Endothelial cell of umbilical vein (primary cell): ENCODE data around the gene RNF5. TPM values are rescaled to one million over a fixed set of nuclear protein-coding genes. Genes with fewer than 3 reads are reported as not detected.

Experiments
- BruUV-seq: library from RNA; stranded (reverse); fragments of 400-500 nt; replicated peaks from 2 replicates; lab custom pipeline; 2021; lab: Mats Ljungman, UMichigan
- CTCF ChIA-PET: fragments of 300-600, 350-600 bp; sonication (Branson Sonifier 250); formaldehyde crosslinking; loops from one replicate; lab custom pipeline; 2021; ENCODE audit warnings: antibody characterized with exemption, inconsistent platforms; lab: Charles Lee
- POLR2A ChIA-PET: fragments of 300-600, 350-600 bp; sonication (Branson Sonifier 250); formaldehyde crosslinking; loops from one replicate; lab custom pipeline; 2021; ENCODE audit warnings: antibody characterized with exemption, inconsistent platforms; lab: Charles Lee
- DNase-seq: peaks from one replicate; pipeline ENCODE4 v3.0.0-alpha.2; 2011; ENCODE audit warnings: low read depth, low spot score
- FAIRE-seq: peaks from 2 replicates; lab custom pipeline; 2011; peaks lifted over from hg19 to GRCh38; lab: Jason Lieb, UNC
- H2AFZ ChIP-seq: 2 replicates; pipeline ENCODE4 v1.6.0; 2012; ENCODE audit warnings: low read depth, low read length, control low read depth, inconsistent platforms
- H3K27ac ChIP-seq: 2 replicates; pipeline ENCODE4 v1.5.1; 2011; ENCODE audit warnings: low read depth, mild to moderate bottlenecking, control low read depth, low read length, moderate library complexity; ENCODE audit not compliant: insufficient read depth
- H3K27me3 ChIP-seq, 2 experiments: 2 replicates each; pipeline versions ENCODE4 v1.6.0 to v1.6.1; 2011; ENCODE audit warnings: low read length in 2 of 2, mixed read lengths in 1 of 2; ENCODE audit not compliant: control insufficient read depth in 2 of 2, insufficient read depth in 2 of 2
- H3K36me3 ChIP-seq, 2 experiments: 2 replicates in 1 of 2; 3 replicates in 1 of 2; pipeline ENCODE4 v1.5.1; 2011; ENCODE audit warnings: low read length in 2 of 2, mild to moderate bottlenecking in 1 of 2, moderate library complexity in 1 of 2; ENCODE audit not compliant: control insufficient read depth in 2 of 2, insufficient read depth in 2 of 2; ENCODE audit errors: extremely low read depth in 1 of 2
- H3K4me1 ChIP-seq: 3 replicates; pipeline ENCODE4 v1.5.1; 2011; ENCODE audit warnings: mild to moderate bottlenecking, low read length; ENCODE audit not compliant: control insufficient read depth, insufficient read depth; ENCODE audit errors: extremely low read depth
- H3K4me2 ChIP-seq: 2 replicates; pipeline ENCODE4 v1.6.1; 2011; ENCODE audit warnings: low read length, control low read depth, mixed read lengths; ENCODE audit not compliant: insufficient read depth
- H3K4me3 ChIP-seq, 3 experiments: fragments of 200-600 bp in 1 of 3; sonication (generic), shearing (Covaris generic) in 1 of 3; replicated peaks in 1 of 3; 2 replicates each; pipeline ENCODE4 v1.5.1; 2011 to 2016; ENCODE audit warnings: control low read depth in 3 of 3, low read length in 3 of 3, mild to moderate bottlenecking in 2 of 3, inconsistent platforms in 1 of 3, low read depth in 1 of 3, moderate library complexity in 1 of 3; ENCODE audit not compliant: insufficient read depth in 1 of 3
- H3K79me2 ChIP-seq: 2 replicates; pipeline ENCODE4 v1.6.0; 2012; ENCODE audit warnings: low read length, inconsistent platforms; ENCODE audit not compliant: control insufficient read depth, insufficient read depth
- H3K9ac ChIP-seq: replicated peaks from 2 replicates; pipeline ENCODE3; 2011; ENCODE audit warnings: low read length, control low read depth; ENCODE audit not compliant: insufficient read depth; ENCODE audit errors: extremely low read depth
- H3K9me1 ChIP-seq: replicated peaks from 3 replicates; pipeline ENCODE4 v1.6.0; 2011; ENCODE audit warnings: mild to moderate bottlenecking, low read length; ENCODE audit not compliant: control insufficient read depth, insufficient read depth; ENCODE audit errors: extremely low read depth
- H3K9me3 ChIP-seq: replicated peaks from 2 replicates; pipeline ENCODE4 v1.5.1; 2012; ENCODE audit warnings: low read length, inconsistent platforms; ENCODE audit not compliant: control insufficient read depth, insufficient read depth
- H4K20me1 ChIP-seq: replicated peaks from 2 replicates; pipeline ENCODE3; 2011; ENCODE audit warnings: mild to moderate bottlenecking, low read length; ENCODE audit not compliant: control insufficient read depth, insufficient read depth; ENCODE audit errors: extremely low read depth
- EZH2 ChIP-seq: IDR thresholded peaks from 2 replicates; pipeline ENCODE4 v1.6.1; 2012; ENCODE audit warnings: borderline replicate concordance, low read depth, mild to moderate bottlenecking, moderate library complexity, low read length, inconsistent platforms; ENCODE audit not compliant: severe bottlenecking
- GATA2 ChIP-seq: IDR thresholded peaks from 2 replicates; pipeline ENCODE4 v1.7.0; 2011; ENCODE audit warnings: low read depth, mild to moderate bottlenecking, moderate library complexity, mixed read lengths, low read length; ENCODE audit not compliant: insufficient read length, insufficient read depth
- JUN ChIP-seq: IDR thresholded peaks from 2 replicates; pipeline ENCODE4 v1.6.1; 2011; ENCODE audit warnings: borderline replicate concordance, low read depth; ENCODE audit not compliant: insufficient read length, insufficient read depth
- MYC ChIP-seq: IDR thresholded peaks from one replicate; pipeline ENCODE4 v1.6.1; 2011; ENCODE audit warnings: mild to moderate bottlenecking, low read depth, low read length
- POLR2A ChIP-seq: IDR thresholded peaks from 2 replicates; pipeline ENCODE4 v1.6.1; 2012; ENCODE audit warnings: low read depth, mild to moderate bottlenecking, control low read depth, low read length
- dilution Hi-C: fragments of 300-500 bp; cut with MboI; formaldehyde crosslinking; loops from one replicate; pipeline ENCODE4 v1.15.0; 2019; ENCODE audit warnings: low sequenced_read_pairs; ENCODE audit not compliant: extremely low pct_ligation_motif_present
- intact Hi-C: fragments of 100-400 bp; cut with micrococcal nuclease; formaldehyde crosslinking; loops from one replicate; pipeline ENCODE4 v1.10.0; 2022
- polyA plus RNA-seq, 4 experiments: library from polyadenylated mRNA; depleted of rRNA in 3 of 4; stranded (reverse) in 3 of 4; unstranded in 1 of 4; fragments of >200 nt; gene quantifications; 2 replicates each; pipeline versions ENCODE4 v1.2.1 to v1.2.3, GENCODE V29; 2011 to 2012; ENCODE audit warnings: missing spikeins in 1 of 4
- total RNA-seq: library from RNA; stranded (reverse); gene quantifications from 2 replicates; pipeline ENCODE4 v1.2.3, GENCODE V29; 2021
- TF ChIP-seq, protein P1 (sequence below): IDR thresholded peaks from 2 replicates; pipeline ENCODE4 v1.6.1; 2011; ENCODE audit not compliant: insufficient read depth, insufficient read length
- TF ChIP-seq, protein P2 (sequence below), 2 donors: IDR thresholded peaks; 1 replicate in 1 of 2; 2 replicates in 1 of 2; pipeline ENCODE4 v1.5.1; 2011; ENCODE audit warnings: low read length in 2 of 2, mild to moderate bottlenecking in 2 of 2, moderate library complexity in 2 of 2, control low read depth in 1 of 2, inconsistent platforms in 1 of 2, low read depth in 1 of 2; ENCODE audit not compliant: insufficient read depth in 1 of 2; ENCODE audit errors: extremely low read depth in 1 of 2

RNF5 gene
- total and polyA plus RNA-seq, 2 donors (not counting 3 experiments of a cell fraction or from before 2014, with no cell fraction given) = 49.2 to 100 TPM

DNA sequence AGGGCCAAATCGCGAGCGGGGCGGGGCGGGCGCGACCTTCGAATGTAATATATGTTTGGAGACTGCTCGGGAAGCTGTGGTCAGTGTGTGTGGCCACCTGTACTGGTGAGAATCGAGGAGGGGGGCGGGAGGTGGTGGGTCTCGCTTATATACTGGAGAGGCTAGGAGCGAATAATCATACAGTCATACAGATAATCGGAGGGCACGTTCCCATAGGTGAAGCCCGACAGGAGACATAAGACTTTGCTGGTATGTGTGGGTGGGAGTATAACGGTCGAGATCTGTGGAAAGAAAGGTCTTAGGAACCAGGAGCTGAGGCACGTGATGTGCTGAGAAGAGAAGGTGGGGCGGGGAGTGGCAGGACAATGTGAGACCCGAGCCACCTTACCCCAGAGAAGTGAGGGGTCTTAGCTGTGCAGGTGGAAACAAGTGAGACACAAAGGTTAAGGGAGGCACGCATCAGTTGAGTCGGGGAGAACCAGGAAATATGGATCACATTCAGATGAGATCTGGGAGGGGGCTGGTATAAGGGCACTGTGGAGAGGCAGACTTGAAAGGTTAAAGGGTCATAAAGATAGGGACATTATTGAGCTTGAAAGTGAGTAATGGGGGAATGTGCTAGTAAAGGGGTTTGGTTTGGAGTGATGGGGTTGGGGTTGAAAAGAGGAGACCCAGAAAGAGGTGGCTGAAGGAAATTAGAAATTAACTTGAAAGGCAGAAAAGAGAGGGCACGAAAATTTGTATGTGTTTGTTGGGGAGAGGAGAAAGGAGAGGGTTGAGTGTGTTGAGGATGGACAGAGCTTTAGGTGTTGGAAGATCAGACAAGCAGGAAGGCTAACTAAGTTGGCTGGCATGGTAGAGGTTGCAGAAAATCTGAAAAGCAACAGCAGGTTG is 589 bp downstream of the RNF5 start:
- FAIRE-seq = no peak
- peak overlapping the region; percentile 10 for H2AFZ ChIP-seq
- H3K9ac ChIP-seq = peak overlapping the region; percentile 59
- no peaks in the 10 kb centered on the region for H3K9me1 ChIP-seq
- DNase-seq = peak; percentile 57
- H4K20me1 ChIP-seq = no peaks in the 10 kb centered on the region
- no peaks in the 10 kb centered on the region for H3K9me3 ChIP-seq
- no TSS peak for BruUV-seq
- CTCF ChIA-PET = interaction anchor here (1.1 to 2.9 kb wide), 4 partner anchors 9 to 17 kb away, joined by 3 to 15 read pairs (median 6); partner anchors contain the start of gene GPSM3
- peak overlapping the region; percentile 56 to 67 (median 66) for H3K4me3 ChIP-seq
- peak overlapping the region; percentile 23 for H3K27ac ChIP-seq
- H3K27me3 ChIP-seq = no peaks in the 10 kb centered on the region
- TF ChIP-seq POLR2A = no peak
- TF ChIP-seq JUN = no peak
- TF ChIP-seq, protein P1, sequence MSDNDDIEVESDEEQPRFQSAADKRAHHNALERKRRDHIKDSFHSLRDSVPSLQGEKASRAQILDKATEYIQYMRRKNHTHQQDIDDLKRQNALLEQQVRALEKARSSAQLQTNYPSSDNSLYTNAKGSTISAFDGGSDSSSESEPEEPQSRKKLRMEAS = no peak
- no peak for TF ChIP-seq EZH2
- TF ChIP-seq GATA2 = no peak
- TF ChIP-seq, protein P2, sequence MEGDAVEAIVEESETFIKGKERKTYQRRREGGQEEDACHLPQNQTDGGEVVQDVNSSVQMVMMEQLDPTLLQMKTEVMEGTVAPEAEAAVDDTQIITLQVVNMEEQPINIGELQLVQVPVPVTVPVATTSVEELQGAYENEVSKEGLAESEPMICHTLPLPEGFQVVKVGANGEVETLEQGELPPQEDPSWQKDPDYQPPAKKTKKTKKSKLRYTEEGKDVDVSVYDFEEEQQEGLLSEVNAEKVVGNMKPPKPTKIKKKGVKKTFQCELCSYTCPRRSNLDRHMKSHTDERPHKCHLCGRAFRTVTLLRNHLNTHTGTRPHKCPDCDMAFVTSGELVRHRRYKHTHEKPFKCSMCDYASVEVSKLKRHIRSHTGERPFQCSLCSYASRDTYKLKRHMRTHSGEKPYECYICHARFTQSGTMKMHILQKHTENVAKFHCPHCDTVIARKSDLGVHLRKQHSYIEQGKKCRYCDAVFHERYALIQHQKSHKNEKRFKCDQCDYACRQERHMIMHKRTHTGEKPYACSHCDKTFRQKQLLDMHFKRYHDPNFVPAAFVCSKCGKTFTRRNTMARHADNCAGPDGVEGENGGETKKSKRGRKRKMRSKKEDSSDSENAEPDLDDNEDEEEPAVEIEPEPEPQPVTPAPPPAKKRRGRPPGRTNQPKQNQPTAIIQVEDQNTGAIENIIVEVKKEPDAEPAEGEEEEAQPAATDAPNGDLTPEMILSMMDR (IDR thresholded peaks at IDR 0.05; ENCODE audit: extremely low read depth in 1 of 2, insufficient read depth in 1 of 2, low read depth in 1 of 2, low read length in 2 of 2) = no peak
- no peak for TF ChIP-seq MYC
- intact Hi-C loops = loop anchor here (1.0 to 5.0 kb wide), 4 partner anchors 12 to 794 kb away; partner anchors contain the start of genes NELFE, PBX2 and SKIC2
- POLR2A ChIA-PET = interaction anchor here (0.7 kb wide), 1 partner anchor 19 kb away, joined by 3 read pairs; no protein-coding TSS in a partner anchor
- peaks cover 21% of the 10 kb centered on the region for H3K79me2 ChIP-seq
- dilution Hi-C loops = no loop called here
- H3K36me3 ChIP-seq = peaks cover 3 to 18% of the 10 kb centered on the region in 2 experiments
- H3K4me1 ChIP-seq = peaks cover 30% of the 10 kb centered on the region
- H3K4me2 ChIP-seq = peak overlapping the region; percentile 71
